Aorta (tissue), 5 donors: ENCODE data around the gene UFD1. TPM values are rescaled to one million over a fixed set of nuclear protein-coding genes. Genes with fewer than 3 reads are reported as not detected.
"Not testable (repeated sequence)": the region's sequence is repeated elsewhere in the genome, so short reads cannot be mapped to it uniquely, and the experiment has no call there.

Source experiments
- ATAC-seq: fragments of 200-7000 bp; cut with Tn5 transposase; one replicate; pipeline ENCODE4 v1.9.1; 2022; ENCODE audit warnings: moderate library complexity; ENCODE audit not compliant: low FRiP score
- DNase-seq, 2 donors: peaks; one replicate each; pipeline ENCODE4 v3.0.0-alpha.2; 2020
- H3K27ac ChIP-seq, 2 donors: one replicate each; pipeline ENCODE4 v1.5.1; 2013; ENCODE audit warnings: low read length in 2 of 2, mild to moderate bottlenecking in 2 of 2, moderate library complexity in 2 of 2, control low read depth in 1 of 2, inconsistent platforms in 1 of 2, low read depth in 1 of 2
- H3K27me3 ChIP-seq, 2 donors: one replicate each; pipeline ENCODE4 v1.6.1; 2013; ENCODE audit warnings: control low read depth in 1 of 2, low read length in 1 of 2, mild to moderate bottlenecking in 1 of 2, moderate library complexity in 1 of 2; ENCODE audit not compliant: insufficient read depth in 2 of 2, control insufficient read depth in 1 of 2
- H3K36me3 ChIP-seq, 2 donors: one replicate each; pipeline ENCODE4 v1.6.1; 2013; ENCODE audit warnings: control low read depth in 1 of 2, low read length in 1 of 2, mild to moderate bottlenecking in 1 of 2; ENCODE audit not compliant: insufficient read depth in 2 of 2, control insufficient read depth in 1 of 2
- H3K4me1 ChIP-seq, 2 donors: one replicate each; pipeline ENCODE4 v1.6.1; 2013; ENCODE audit warnings: low read length in 2 of 2, control low read depth in 1 of 2, mild to moderate bottlenecking in 1 of 2, moderate library complexity in 1 of 2; ENCODE audit not compliant: insufficient read depth in 2 of 2, control insufficient read depth in 1 of 2
- H3K4me3 ChIP-seq, 2 donors: one replicate each; pipeline ENCODE4 v1.5.1; 2013; ENCODE audit warnings: low read length in 2 of 2, control low read depth in 1 of 2, mild to moderate bottlenecking in 1 of 2
- H3K9me3 ChIP-seq: one replicate; pipeline ENCODE4 v1.6.1; 2013; ENCODE audit warnings: mild to moderate bottlenecking, low read length; ENCODE audit not compliant: control insufficient read depth
- WGBS, 2 donors: extraction: QIAGEN DNeasy Blood & Tissue Kit; methylation state at CpG; one replicate each; pipeline ENCODE4 v1.1.7; 2013; 5-methylcytosine and 5-hydroxymethylcytosine counted together
- intact Hi-C, 2 donors: fragments of 100-400 bp; cut with DNase I; formaldehyde crosslinking; loops; one replicate each; pipeline versions ENCODE4 v1.14.2 to v1.15.0; 2022
- polyA plus RNA-seq, 2 donors: library from polyadenylated mRNA; stranded (reverse); fragments of 200-250 nt; gene quantifications; one replicate each; pipeline ENCODE4 v1.2.3, GENCODE V29; 2013
- total RNA-seq, 2 donors: library from RNA; stranded (reverse); fragmentation: NEBNext Ultra II Directional; extraction: Animal tissue kit (Norgen Biotek cat#: 25700); gene quantifications; one replicate each; pipeline ENCODE4 v1.2.1, GENCODE V29; 2021
- donor health status: healthy with polysubstance abuse.
- donor health status: Bipolar disorder and iron deficiency.
- donor health status: DM: no; HTN: no; CAD: no.
- donor health status: DM: no; HTN: no; CAD: no.
- donor health status: DM: yes; HTN: yes; CAD: no.

Gene UFD1
- total and polyA plus RNA-seq, 4 donors, result 43.4 to 110 (median 63.1) TPM

GRCh38 chr22:19436444-19437161 is 42.4 kb downstream of the UFD1 start:
- ATAC-seq, H3K9me3 ChIP-seq, H3K36me3 ChIP-seq, H3K27ac ChIP-seq, H3K4me1 ChIP-seq, H3K27me3 ChIP-seq, H3K4me3 ChIP-seq, DNase-seq: not testable (repeated sequence)
- intact Hi-C loops, result loop anchor here in 1 of 2 donors (10.0 kb wide), 1 partner anchor 292 kb away; the partner anchor contains the start of gene ESS2
- 90 to 91% methylated on average over 9 of the region's 9 CpGs for WGBS, 2 donors

GRCh38 chr22:19434829-19435580 is 44.0 kb downstream of the UFD1 start:
- Histone ChIP-seq H3K27ac (no peak overlapping the region), H3K27me3 (no peaks in the 10 kb centered on the region), H3K36me3 (peaks cover 0 to 2% of the 10 kb centered on the region in 2 donors), H3K4me3 (no peak overlapping the region), H3K4me1 (no peaks in the 10 kb centered on the region), H3K9me3 (no peaks in the 10 kb centered on the region)
- DNase-seq (no peak), ATAC-seq (no peak)
- 78 to 81% methylated on average over 2 of the region's 2 CpGs for WGBS, 2 donors
- intact Hi-C loops, result loop anchor here (5.0 to 10.0 kb wide), 3 partner anchors 42 to 290 kb away; partner anchors contain the start of genes CDC45 (in 1 of the 2), ESS2 (in 1 of the 2), SLC25A1 (in 1 of the 2) and UFD1 (in 1 of the 2)

DNA sequence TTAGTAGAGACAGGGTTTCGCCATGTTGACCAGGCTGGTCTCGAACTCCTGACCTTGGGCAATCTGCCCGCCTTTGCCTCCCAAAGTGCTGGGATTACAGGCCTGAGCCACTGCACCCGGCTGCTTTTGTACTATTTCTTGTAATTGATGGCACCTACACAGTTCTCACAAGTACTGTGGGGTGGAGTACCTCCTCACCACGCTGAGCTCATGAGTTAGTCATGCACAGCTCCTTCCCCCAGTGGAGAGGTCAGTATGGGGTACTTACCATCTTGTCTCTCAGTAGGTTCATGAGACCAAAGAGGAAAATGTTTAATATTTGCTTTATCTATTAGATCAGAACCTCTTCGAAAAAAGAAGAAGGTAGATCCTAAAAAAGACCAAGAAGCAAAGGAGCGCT is 44.6 kb downstream of the UFD1 start:
- Histone ChIP-seq H3K4me1 (no peaks in the 10 kb centered on the region), H3K9me3 (no peaks in the 10 kb centered on the region), H3K36me3 (peaks cover 0 to 2% of the 10 kb centered on the region in 2 donors), H3K27ac (no peak overlapping the region), H3K4me3 (no peak overlapping the region), H3K27me3 (no peaks in the 10 kb centered on the region)
- intact Hi-C loops, result loop anchor here (5.0 to 10.0 kb wide), 3 partner anchors 43 to 290 kb away; partner anchors contain the start of genes CDC45 (in 1 of the 2), ESS2 (in 1 of the 2), SLC25A1 (in 1 of the 2) and UFD1 (in 1 of the 2)
- ATAC-seq (no peak), DNase-seq (no peak)
- 95 to 96% methylated on average over 7 of the region's 7 CpGs for WGBS, 2 donors

GRCh38 chr22:19432133-19432851 is 46.7 kb downstream of the UFD1 start, which contains the start of gene MRPL40:
Gene MRPL40, plus strand, starts transcription at chr22:19432545. Its CDS starts 10 bp downstream, at chr22:19432555.
- no peaks in the 10 kb centered on the region for H3K27me3 ChIP-seq
- H3K27ac ChIP-seq, result peak within 1 kb of the TSS; percentile 30 to 89
- peak within 1 kb of the TSS; percentile 98 for H3K4me3 ChIP-seq
- DNase-seq (peak; percentile 97), ATAC-seq (peak; percentile 99)
- no peaks in the 10 kb centered on the region for H3K4me1 ChIP-seq
- 0% methylated on average over 67 to 74 of the region's 74 CpGs for WGBS, 2 donors
- no peaks in the 10 kb centered on the region for H3K9me3 ChIP-seq
- intact Hi-C loops, result loop anchor here (1.0 to 10.0 kb wide), 6 partner anchors 15 to 287 kb away; partner anchors contain the start of genes CDC45 (in 2 of the 2), SLC25A1 (in 2 of the 2), UFD1 (in 2 of the 2) and C22orf39 (in 1 of the 2)
- H3K36me3 ChIP-seq, result peaks cover 0 to 2% of the 10 kb centered on the region in 2 donors

GRCh38 chr22:19431649-19432132 is 47.3 kb downstream of the UFD1 start, which contains the start of gene HIRA:
Gene HIRA, minus strand, starts transcription at chr22:19431733. Its CDS starts 257 bp downstream, at chr22:19431476.
- ATAC-seq (peak; percentile 91), DNase-seq (peak; percentile 87 to 94)
- peak within 1 kb of the TSS; percentile 98 for H3K4me3 ChIP-seq
- H3K36me3 ChIP-seq, result peaks cover 0 to 2% of the 10 kb centered on the region in 2 donors
- no peaks in the 10 kb centered on the region for H3K4me1 ChIP-seq
- H3K27me3 ChIP-seq, result no peaks in the 10 kb centered on the region
- 0% methylated on average over 46 to 66 of the region's 66 CpGs for WGBS, 2 donors
- peak within 1 kb of the TSS; percentile 30 to 89 for H3K27ac ChIP-seq
- intact Hi-C loops, result loop anchor here (1.0 to 10.0 kb wide), 6 partner anchors 16 to 287 kb away; partner anchors contain the start of genes CDC45 (in 2 of the 2), SLC25A1 (in 2 of the 2), UFD1 (in 2 of the 2) and C22orf39 (in 1 of the 2)
- H3K9me3 ChIP-seq, result no peaks in the 10 kb centered on the region

DNA sequence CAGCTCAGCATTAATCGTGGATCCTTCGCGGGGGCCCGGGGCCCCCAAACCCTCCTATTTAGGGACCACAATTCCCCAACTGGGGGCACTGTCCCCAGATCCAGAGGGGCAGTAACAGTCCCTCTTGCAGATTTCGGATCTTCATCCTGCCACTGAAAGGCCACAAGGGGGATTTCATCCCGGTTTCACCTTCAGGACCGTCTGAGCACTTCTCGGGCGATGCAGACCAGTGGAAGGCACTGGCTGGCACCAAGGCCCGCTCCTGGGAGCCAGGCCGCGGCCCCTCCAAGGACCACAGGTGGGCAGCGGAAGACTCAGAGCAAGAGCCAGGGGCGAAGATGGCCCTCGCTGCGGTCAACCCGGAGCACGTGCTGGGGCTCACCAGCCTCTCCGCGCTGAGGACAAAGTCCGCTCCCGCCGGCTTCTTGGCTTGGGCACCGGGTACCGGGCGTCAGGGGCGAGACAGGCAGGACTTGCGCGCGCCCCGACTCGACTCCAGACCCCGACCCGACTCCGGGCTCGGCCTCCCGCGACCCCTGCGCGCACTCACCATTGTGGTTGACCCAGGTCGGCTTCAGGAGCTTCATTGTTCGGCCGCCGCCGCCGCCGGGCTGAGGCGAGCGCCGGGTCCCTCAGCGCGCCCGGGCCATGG is 48.0 kb downstream of the UFD1 start:
- ATAC-seq (no peak), DNase-seq (peak; percentile 61 to 80)
- H3K9me3 ChIP-seq, result no peaks in the 10 kb centered on the region
- H3K27me3 ChIP-seq, result no peaks in the 10 kb centered on the region
- H3K4me1 ChIP-seq, result no peaks in the 10 kb centered on the region
- H3K4me3 ChIP-seq, result peak overlapping the region; percentile 98
- H3K27ac ChIP-seq, result peak overlapping the region in 1 of 2 donors; percentile 21
- intact Hi-C loops, result loop anchor here (5.0 to 10.0 kb wide), 3 partner anchors 46 to 286 kb away; partner anchors contain the start of genes CDC45 (in 1 of the 2), ESS2 (in 1 of the 2), SLC25A1 (in 1 of the 2) and UFD1 (in 1 of the 2)
- 0 to 1% methylated on average over 30 to 53 of the region's 53 CpGs for WGBS, 2 donors
- H3K36me3 ChIP-seq, result peaks cover 0 to 2% of the 10 kb centered on the region in 2 donors

GRCh38 chr22:19429950-19430889 is 48.8 kb downstream of the UFD1 start:
- H3K9me3 ChIP-seq, result no peaks in the 10 kb centered on the region
- intact Hi-C loops, result loop anchor here (5.0 to 10.0 kb wide), 3 partner anchors 47 to 285 kb away; partner anchors contain the start of genes CDC45 (in 1 of the 2), ESS2 (in 1 of the 2), SLC25A1 (in 1 of the 2) and UFD1 (in 1 of the 2)
- no peaks in the 10 kb centered on the region for H3K27me3 ChIP-seq
- peak overlapping the region; percentile 98 for H3K4me3 ChIP-seq
- peaks cover 0 to 2% of the 10 kb centered on the region in 2 donors for H3K36me3 ChIP-seq
- no peak overlapping the region for H3K27ac ChIP-seq
- H3K4me1 ChIP-seq, result no peaks in the 10 kb centered on the region
- ATAC-seq, result no peak
- 19% methylated on average over 12 of the region's 12 CpGs for WGBS, 2 donors
- DNase-seq, result peak in 1 of 2 donors; percentile 56
